Measurements from ENCODE around the gene MAP7.

DNA sequence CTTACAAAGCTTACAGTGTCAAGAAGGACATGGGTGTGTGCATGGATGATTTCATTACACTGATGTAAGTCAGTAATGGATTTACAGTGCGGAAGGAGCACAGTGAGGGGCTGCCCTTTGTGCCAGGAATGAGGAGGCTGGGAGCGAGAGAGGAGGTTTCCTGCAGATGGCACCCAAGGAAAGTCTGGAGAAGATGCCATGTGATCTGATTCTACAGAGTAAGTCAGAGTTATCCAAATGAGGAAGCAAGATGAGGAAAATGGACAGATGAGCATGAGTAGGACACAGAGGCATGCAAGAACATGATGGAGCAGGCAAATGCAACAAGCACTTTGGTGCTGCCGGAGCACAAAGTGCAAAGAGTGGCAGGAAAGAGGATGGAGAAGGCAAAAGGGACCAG lies 29.7 kb downstream of the MAP7 start:
- TF ChIP-seq, protein P1, sequence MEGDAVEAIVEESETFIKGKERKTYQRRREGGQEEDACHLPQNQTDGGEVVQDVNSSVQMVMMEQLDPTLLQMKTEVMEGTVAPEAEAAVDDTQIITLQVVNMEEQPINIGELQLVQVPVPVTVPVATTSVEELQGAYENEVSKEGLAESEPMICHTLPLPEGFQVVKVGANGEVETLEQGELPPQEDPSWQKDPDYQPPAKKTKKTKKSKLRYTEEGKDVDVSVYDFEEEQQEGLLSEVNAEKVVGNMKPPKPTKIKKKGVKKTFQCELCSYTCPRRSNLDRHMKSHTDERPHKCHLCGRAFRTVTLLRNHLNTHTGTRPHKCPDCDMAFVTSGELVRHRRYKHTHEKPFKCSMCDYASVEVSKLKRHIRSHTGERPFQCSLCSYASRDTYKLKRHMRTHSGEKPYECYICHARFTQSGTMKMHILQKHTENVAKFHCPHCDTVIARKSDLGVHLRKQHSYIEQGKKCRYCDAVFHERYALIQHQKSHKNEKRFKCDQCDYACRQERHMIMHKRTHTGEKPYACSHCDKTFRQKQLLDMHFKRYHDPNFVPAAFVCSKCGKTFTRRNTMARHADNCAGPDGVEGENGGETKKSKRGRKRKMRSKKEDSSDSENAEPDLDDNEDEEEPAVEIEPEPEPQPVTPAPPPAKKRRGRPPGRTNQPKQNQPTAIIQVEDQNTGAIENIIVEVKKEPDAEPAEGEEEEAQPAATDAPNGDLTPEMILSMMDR (IDR thresholded peaks at IDR 0.05) = no peak
- no peak for TF ChIP-seq POLR2AphosphoS5 (IDR thresholded peaks at IDR 0.05)
